Mucosa of rectum (tissue), 2 donors: ENCODE results near the gene PCLAF.
A peak's percentile ranks its signal among the peaks of the same experiment; 100 is the strongest.
"Not testable (repeated sequence)": the region's sequence is repeated elsewhere in the genome, so short reads cannot be mapped to it uniquely, and the experiment has no call there.

Experiments
- H3K27ac ChIP-seq, 2 donors: one replicate each; pipeline ENCODE4 v1.7.0; 2013; ENCODE audit warnings: inconsistent platforms in 2 of 2, low read depth in 2 of 2, low read length in 2 of 2
- H3K27me3 ChIP-seq, 2 donors: one replicate each; pipeline ENCODE4 v1.7.0; 2013; ENCODE audit warnings: low read length in 2 of 2; ENCODE audit not compliant: control insufficient read depth in 2 of 2, insufficient read depth in 2 of 2
- H3K36me3 ChIP-seq, 2 donors: one replicate each; pipeline ENCODE4 v1.7.0; 2013; ENCODE audit warnings: low read length in 2 of 2; ENCODE audit not compliant: control insufficient read depth in 2 of 2, insufficient read depth in 2 of 2
- H3K4me1 ChIP-seq, 2 donors: one replicate each; pipeline ENCODE4 v1.7.0; 2013; ENCODE audit warnings: low read length in 2 of 2, mild to moderate bottlenecking in 1 of 2; ENCODE audit not compliant: control insufficient read depth in 2 of 2, insufficient read depth in 2 of 2
- H3K4me3 ChIP-seq, 2 donors: one replicate each; pipeline ENCODE4 v1.7.0; 2013; ENCODE audit warnings: low read length in 2 of 2
- H3K9ac ChIP-seq, 2 donors: one replicate each; pipeline ENCODE4 v1.7.0; 2013; ENCODE audit warnings: low read length in 2 of 2, low read depth in 1 of 2, mild to moderate bottlenecking in 1 of 2
- H3K9me3 ChIP-seq, 2 donors: one replicate each; pipeline ENCODE4 v1.7.0; 2013; ENCODE audit warnings: low read length in 2 of 2; ENCODE audit not compliant: control insufficient read depth in 2 of 2
- donor health status: healthy.
- donor health status: Normal muscosa, but diverticular disease.

Gene PCLAF

GRCh38 chr15:64396789-64397188 lies 15.5 kb upstream of the PCLAF start:
- H3K27ac ChIP-seq, result no peak overlapping the region
- no peak overlapping the region for H3K9ac ChIP-seq
- peaks cover 42 to 59% of the 10 kb centered on the region in 2 donors for H3K36me3 ChIP-seq
- H3K4me3 ChIP-seq, result no peak overlapping the region
- H3K4me1 ChIP-seq, result no peaks in the 10 kb centered on the region
- H3K27me3 ChIP-seq, result no peaks in the 10 kb centered on the region
- H3K9me3 ChIP-seq, result no peaks in the 10 kb centered on the region

- not testable (repeated sequence) for H3K9me3 ChIP-seq, H3K4me3 ChIP-seq, H3K27ac ChIP-seq, H3K4me1 ChIP-seq, H3K27me3 ChIP-seq, H3K9ac ChIP-seq
- H3K36me3 ChIP-seq, result peaks cover 26 to 34% of the 10 kb centered on the region in 2 donors
Measured at GRCh38 chr15:64392471-64392870, 11.2 kb upstream of the PCLAF start.

GRCh38 chr15:64389036-64389435 lies 7.8 kb upstream of the PCLAF start:
- peak overlapping the region; percentile 98 to 100 for H3K4me3 ChIP-seq
- peaks cover 3 to 4% of the 10 kb centered on the region in 2 donors for H3K4me1 ChIP-seq
- H3K9me3 ChIP-seq, result no peaks in the 10 kb centered on the region
- no peaks in the 10 kb centered on the region for H3K27me3 ChIP-seq
- H3K9ac ChIP-seq, result no peak overlapping the region
- H3K36me3 ChIP-seq, result peaks cover 0 to 9% of the 10 kb centered on the region in 2 donors
- H3K27ac ChIP-seq, result no peak overlapping the region

GRCh38 chr15:64387562-64388168 lies 6.4 kb upstream of the PCLAF start, which contains the start of gene TRIP4:
Gene TRIP4, plus strand, starts transcription at chr15:64387836. Its CDS starts 28 bp downstream, at chr15:64387864.
- no peaks in the 10 kb centered on the region for H3K9me3 ChIP-seq
- H3K27ac ChIP-seq, result peak within 1 kb of the TSS; percentile 84 to 86
- H3K27me3 ChIP-seq, result no peaks in the 10 kb centered on the region
- H3K36me3 ChIP-seq, result peaks cover 0 to 2% of the 10 kb centered on the region in 2 donors
- peak within 1 kb of the TSS; percentile 98 to 100 for H3K4me3 ChIP-seq
- H3K9ac ChIP-seq, result peak within 1 kb of the TSS; percentile 87 to 88
- peaks cover 3 to 4% of the 10 kb centered on the region in 2 donors for H3K4me1 ChIP-seq

- H3K4me3 ChIP-seq, result no peak overlapping the region
- H3K27me3 ChIP-seq, result no peaks in the 10 kb centered on the region
- peaks cover 0 to 2% of the 10 kb centered on the region in 2 donors for H3K36me3 ChIP-seq
- peaks cover 3 to 4% of the 10 kb centered on the region in 2 donors for H3K4me1 ChIP-seq
- H3K9ac ChIP-seq, result no peak overlapping the region
- H3K9me3 ChIP-seq, result no peaks in the 10 kb centered on the region
- H3K27ac ChIP-seq, result no peak overlapping the region
Measured at GRCh38 chr15:64386291-64386690, 5.0 kb upstream of the PCLAF start.

- Histone ChIP-seq H3K36me3 (no peaks in the 10 kb centered on the region), H3K9me3 (no peaks in the 10 kb centered on the region), H3K4me1 (peaks cover 6 to 8% of the 10 kb centered on the region in 2 donors), H3K9ac (no peak overlapping the region), H3K4me3 (no peak overlapping the region), H3K27ac (no peak overlapping the region), H3K27me3 (no peaks in the 10 kb centered on the region)
Measured at GRCh38 chr15:64383760-64384159, 2.5 kb upstream of the PCLAF start.

- peak overlapping the region; percentile 88 to 95 for H3K4me3 ChIP-seq
Measured at GRCh38 chr15:64380130-64380870, 941 bp downstream of the PCLAF start.

GRCh38 chr15:64379216-64379960 lies 1.9 kb downstream of the PCLAF start:
- H3K36me3 ChIP-seq, result no peaks in the 10 kb centered on the region
- H3K9ac ChIP-seq, result no peak overlapping the region
- H3K4me3 ChIP-seq, result no peak overlapping the region
- peaks cover 5 to 6% of the 10 kb centered on the region in 2 donors for H3K4me1 ChIP-seq
- H3K9me3 ChIP-seq, result no peaks in the 10 kb centered on the region
- no peaks in the 10 kb centered on the region for H3K27me3 ChIP-seq
- H3K27ac ChIP-seq, result no peak overlapping the region

More at GRCh38 chr15:64380130-64380870, 941 bp downstream of the PCLAF start:
- not testable (repeated sequence) for H3K36me3 ChIP-seq, H3K27ac ChIP-seq, H3K9me3 ChIP-seq, H3K27me3 ChIP-seq, H3K4me1 ChIP-seq
- peak overlapping the region in 1 of 2 donors; percentile 72 for H3K9ac ChIP-seq

GRCh38 chr15:64373360-64373759 lies 7.9 kb downstream of the PCLAF start:
- peaks cover 0 to 5% of the 10 kb centered on the region in 2 donors for H3K36me3 ChIP-seq
- H3K4me3 ChIP-seq, result no peak overlapping the region
- no peaks in the 10 kb centered on the region for H3K27me3 ChIP-seq
- no peak overlapping the region for H3K27ac ChIP-seq
- H3K4me1 ChIP-seq, result no peaks in the 10 kb centered on the region
- no peak overlapping the region for H3K9ac ChIP-seq
- no peaks in the 10 kb centered on the region for H3K9me3 ChIP-seq

GRCh38 chr15:64371383-64371782 lies 9.9 kb downstream of the PCLAF start:
- not testable (repeated sequence) for H3K4me1 ChIP-seq, H3K9me3 ChIP-seq, H3K4me3 ChIP-seq, H3K27ac ChIP-seq, H3K27me3 ChIP-seq, H3K36me3 ChIP-seq, H3K9ac ChIP-seq
